Left lobe of liver (tissue), 2 donors: ENCODE data around the gene TLL1. TPM values are rescaled to one million over a fixed set of nuclear protein-coding genes. Genes with fewer than 3 reads are reported as not detected.

Experiments
- ATAC-seq: fragments of 200-7000 bp; cut with Tn5 transposase; one replicate; pipeline ENCODE4 v1.9.1; 2020; ENCODE audit warnings: mild to moderate bottlenecking, moderate library complexity
- DNase-seq: peaks from one replicate; pipeline ENCODE4 v3.0.0-alpha.2; 2020; ENCODE audit warnings: low spot score
- total RNA-seq: library from RNA; stranded (reverse); gene quantifications from one replicate; pipeline ENCODE4 v1.2.1, GENCODE V29; 2021
- donor health status: DM: no; HTN: no; CAD: no; lungs with moderate emphysema.
- donor health status: DM: no; HTN: yes; CAD: no.

The TLL1 gene
- total RNA-seq, 1 donor from 2014 or later = 0.75 TPM

GRCh38 chr4:166043801-166044200 is 170.8 kb downstream of the TLL1 start:
- DNase-seq (no peak), ATAC-seq (no peak)

DNA sequence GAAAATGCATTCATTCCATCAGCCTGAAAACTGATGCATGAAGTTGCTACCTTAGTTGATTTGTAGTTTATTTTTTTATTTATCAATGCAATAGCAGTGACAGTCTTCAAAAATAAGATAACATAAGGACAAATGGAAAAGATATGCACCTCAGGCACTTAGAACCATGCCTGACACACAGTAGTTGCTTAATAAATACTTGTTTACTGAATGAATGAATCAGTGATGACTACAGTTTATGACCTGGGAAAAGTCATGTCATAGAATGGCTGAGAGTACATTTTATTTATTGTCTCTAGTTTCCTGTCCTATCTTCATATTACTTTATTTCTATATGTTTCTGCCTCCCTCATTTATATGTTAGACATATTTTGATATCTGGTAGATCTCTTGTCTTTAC is 171.8 kb downstream of the TLL1 start:
- ATAC-seq (no peak), DNase-seq (no peak)

DNA sequence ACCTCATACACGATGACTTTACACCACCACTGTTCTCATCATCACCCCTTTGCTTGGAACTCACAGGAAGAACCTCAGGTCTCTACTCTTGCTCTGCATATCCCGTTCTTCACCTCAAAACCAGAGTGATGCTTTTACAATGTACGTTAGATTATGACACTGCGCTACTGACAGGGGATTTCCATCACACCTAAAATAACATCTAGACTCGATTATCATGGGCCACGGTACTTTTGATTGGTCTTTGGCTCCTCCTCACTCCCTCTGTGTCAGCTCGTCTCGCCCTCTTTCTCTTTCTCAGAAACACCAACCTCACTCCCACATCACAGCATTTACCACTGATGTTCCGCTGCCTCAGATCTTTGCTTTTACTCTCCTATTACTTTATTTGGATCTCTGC is 172.4 kb downstream of the TLL1 start:
- DNase-seq (no peak), ATAC-seq (no peak)

DNA sequence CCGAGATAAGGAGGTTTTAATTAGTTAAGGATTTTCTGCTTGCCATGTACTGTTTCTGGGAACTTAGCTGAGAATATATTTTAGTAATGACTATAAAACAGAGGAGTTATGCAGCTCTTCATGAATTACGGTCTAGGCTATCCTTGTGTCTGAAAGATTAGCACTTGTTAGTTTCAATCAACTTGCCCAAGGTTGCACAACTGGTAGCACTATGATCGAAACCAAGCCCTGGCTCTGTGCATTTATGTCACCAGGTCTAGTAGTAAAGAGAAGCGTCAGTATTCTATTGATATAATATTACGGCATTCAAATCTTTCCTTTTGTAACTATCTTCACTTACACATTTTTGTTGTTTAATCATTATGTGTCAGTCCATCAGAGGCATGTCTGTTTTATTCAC is 176.0 kb downstream of the TLL1 start:
- DNase-seq = no peak
- ATAC-seq = no peak

GRCh38 chr4:166064721-166065120 is 191.7 kb downstream of the TLL1 start:
- no peak for DNase-seq
- ATAC-seq = no peak

GRCh38 chr4:166065324-166065723 is 192.3 kb downstream of the TLL1 start:
- ATAC-seq = no peak
- no peak for DNase-seq

- ATAC-seq = no peak
- no peak for DNase-seq
Measured at GRCh38 chr4:166066936-166067335, 193.9 kb downstream of the TLL1 start.

DNA sequence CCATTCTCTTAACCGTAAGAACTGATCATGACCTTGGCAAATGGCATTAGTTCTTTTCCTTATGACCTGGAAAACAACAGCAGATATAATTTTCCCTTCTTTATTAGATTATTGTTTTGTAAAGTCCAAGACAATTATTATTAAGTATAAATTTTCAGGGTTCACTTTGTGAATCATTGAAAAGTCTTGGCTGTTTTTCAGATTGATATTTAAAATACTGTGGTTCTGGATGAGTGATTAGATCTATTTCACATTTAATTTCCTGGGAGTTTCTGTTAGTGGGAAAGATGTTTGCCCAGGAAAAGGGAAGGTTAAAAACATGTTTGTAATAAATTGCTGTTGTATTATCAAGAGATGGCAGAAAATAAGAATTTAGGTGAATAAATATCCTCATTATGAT is 194.9 kb downstream of the TLL1 start:
- ATAC-seq (no peak), DNase-seq (no peak)

DNA sequence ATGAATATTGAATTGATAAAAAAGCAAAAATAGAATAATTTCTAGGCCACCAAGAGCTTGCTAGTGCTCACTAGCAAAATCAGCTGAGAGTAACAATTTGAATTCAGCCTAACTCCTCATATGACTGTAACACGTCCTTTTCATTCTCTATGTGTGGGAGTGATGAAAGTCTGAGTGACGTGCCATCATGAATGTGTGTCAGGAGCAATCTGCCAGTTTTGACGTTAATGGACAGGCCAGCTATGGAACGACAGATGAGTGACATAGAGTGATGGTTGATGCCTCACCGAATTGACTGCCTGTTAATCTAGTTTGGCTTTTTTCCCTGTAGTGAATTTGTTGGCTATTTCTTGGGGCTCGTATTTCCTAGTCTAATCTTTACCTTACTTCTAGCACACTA is 200.7 kb downstream of the TLL1 start:
- DNase-seq (no peak), ATAC-seq (no peak)

GRCh38 chr4:166075599-166075998 is 202.6 kb downstream of the TLL1 start:
- DNase-seq (no peak), ATAC-seq (no peak)

DNA sequence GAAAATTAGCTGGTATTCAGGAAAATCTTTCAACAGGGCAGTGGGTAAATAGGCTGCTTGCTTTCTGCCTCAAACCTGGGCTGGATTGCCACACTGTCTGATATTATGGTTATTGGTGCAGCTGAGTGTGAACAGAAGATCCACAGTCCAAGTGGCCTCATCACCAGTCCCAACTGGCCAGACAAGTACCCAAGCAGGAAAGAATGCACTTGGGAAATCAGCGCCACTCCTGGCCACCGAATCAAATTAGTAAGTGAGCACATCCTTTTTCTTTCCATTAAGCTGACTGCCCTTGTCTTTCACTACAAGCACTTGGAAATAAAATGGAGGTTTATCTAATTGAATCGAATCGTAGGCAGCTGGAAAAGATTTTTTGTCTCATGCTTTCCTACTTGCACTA is 204.7 kb downstream of the TLL1 start:
- DNase-seq (no peak), ATAC-seq (no peak)

GRCh38 chr4:166078383-166078782 is 205.3 kb downstream of the TLL1 start:
- DNase-seq (no peak), ATAC-seq (no peak)

- no peak for DNase-seq
- no peak for ATAC-seq
Measured at GRCh38 chr4:166078955-166079354, 205.9 kb downstream of the TLL1 start.

DNA sequence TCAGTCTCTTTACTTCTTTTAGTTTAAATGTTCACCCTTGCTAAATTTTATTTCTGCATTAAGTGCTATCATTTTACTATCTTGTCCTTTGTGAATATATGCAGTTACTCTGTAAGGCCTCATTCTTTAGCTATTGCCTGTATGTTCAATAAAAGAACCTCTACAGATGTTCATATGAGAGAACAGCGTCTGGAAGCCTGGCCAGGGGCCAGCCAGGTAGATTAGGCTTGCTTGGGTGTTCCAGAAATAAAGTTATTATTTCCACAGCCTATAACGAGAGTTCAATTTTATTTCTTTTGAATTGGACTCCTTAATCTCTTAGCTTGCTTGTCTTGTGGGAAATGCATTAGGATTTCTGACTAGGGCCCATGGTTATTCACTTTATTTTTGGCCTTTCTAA is 214.5 kb downstream of the TLL1 start:
- no peak for ATAC-seq
- no peak for DNase-seq

- DNase-seq (no peak), ATAC-seq (no peak)
Measured at GRCh38 chr4:166088576-166088975, 215.5 kb downstream of the TLL1 start.

GRCh38 chr4:166091146-166091545 is 218.1 kb downstream of the TLL1 start:
- DNase-seq (no peak), ATAC-seq (no peak)

- peak; percentile 79 for ATAC-seq
- DNase-seq = no peak
Measured at GRCh38 chr4:166091912-166092510, 219.0 kb downstream of the TLL1 start.

- no peak for ATAC-seq
- DNase-seq = no peak
Measured at GRCh38 chr4:166092797-166093290, 219.8 kb downstream of the TLL1 start.

DNA sequence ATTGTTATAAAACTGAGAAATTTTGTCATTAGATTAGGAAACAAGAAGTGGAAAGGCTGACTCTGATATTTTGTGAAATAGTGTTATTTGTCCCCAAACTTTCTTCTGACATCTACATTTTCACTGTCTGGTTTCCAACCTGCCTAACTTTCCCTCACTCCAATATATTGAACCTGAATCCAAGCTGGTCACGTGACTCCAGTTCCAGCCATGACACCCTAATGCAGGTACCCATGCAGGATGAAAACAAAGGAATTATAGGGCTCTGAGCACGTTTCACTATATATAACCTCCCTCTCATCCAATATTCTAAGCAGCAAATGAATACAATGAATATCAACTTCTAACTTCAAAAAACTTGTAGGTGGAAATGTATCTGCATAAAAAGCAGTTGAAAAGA is 231.6 kb downstream of the TLL1 start:
- ATAC-seq (no peak), DNase-seq (no peak)

DNA sequence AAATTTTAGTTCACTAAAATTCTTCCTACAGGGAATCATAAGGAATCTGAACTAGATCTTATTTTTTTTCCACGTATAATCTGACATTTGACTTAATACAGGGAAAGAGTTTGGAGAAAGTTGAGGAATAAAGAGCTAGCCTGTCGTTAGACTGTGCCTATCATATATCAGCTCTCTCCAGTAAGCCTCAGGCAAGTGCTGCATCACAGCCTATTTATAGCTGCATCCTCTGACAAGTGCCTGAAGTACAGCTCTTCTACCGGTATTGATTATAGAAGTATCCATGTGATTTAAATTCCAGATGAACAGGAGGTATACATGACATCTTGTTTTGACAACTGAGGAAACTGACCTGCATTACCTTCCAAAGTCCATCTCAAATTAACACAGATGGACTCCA is 248.9 kb downstream of the TLL1 start:
- ATAC-seq (no peak), DNase-seq (no peak)

- DNase-seq = no peak
- no peak for ATAC-seq
Measured at GRCh38 chr4:166123546-166123945, 250.5 kb downstream of the TLL1 start.

DNA sequence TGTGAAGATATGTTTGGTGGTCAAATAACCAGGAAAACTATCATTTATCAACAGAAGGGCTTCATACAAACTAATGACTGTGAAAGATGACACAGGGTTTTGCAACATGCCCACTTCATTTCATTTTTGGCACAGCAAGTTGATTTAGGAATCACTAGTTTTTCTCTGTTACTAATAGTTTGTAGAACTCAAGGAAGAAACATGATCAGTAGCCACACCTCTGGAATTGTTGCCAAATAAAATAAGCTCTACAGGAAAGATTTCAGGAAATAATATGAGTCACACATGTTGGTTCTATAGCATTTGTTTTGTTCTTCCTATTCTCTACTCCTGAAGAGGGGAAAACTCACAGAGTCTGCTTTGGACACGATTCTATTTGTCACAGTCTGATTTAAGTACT is 255.4 kb downstream of the TLL1 start:
- no peak for ATAC-seq
- DNase-seq = no peak

GRCh38 chr4:166134285-166134684 is 261.2 kb downstream of the TLL1 start:
- ATAC-seq (no peak), DNase-seq (no peak)
